SK-N-SH treated with all-trans-retinoic acid at 6 μM for 48 hours (cell line): Measurements from ENCODE around the gene ARHGAP11A.

Experiments used
- ATAC-seq: fragments of 200-7000 bp; cut with Tn5 transposase; 3 replicates; pipeline ENCODE4 v1.9.1; 2020; ENCODE audit warnings: mild to moderate bottlenecking, moderate library complexity
- ARNTL ChIP-seq: fragments of 450-650 bp; formaldehyde crosslinking; IDR thresholded peaks from 2 replicates; pipeline ENCODE4 v1.5.0; 2020; ENCODE audit warnings: low read depth, mild to moderate bottlenecking, moderate library complexity, borderline replicate concordance
- CREB5 ChIP-seq: fragments of 250-450 bp; sonication (Bioruptor Pico); IDR thresholded peaks from 2 replicates; pipeline ENCODE4 v1.5.1; 2020; ENCODE audit warnings: low read depth, mild to moderate bottlenecking, moderate library complexity
- ESRRG ChIP-seq: fragments of 250-450 bp; sonication (Bioruptor Pico); IDR thresholded peaks from 2 replicates; pipeline ENCODE4 v1.6.1; 2021; ENCODE audit warnings: mild to moderate bottlenecking
- GLIS3 ChIP-seq: fragments of 250-450 bp; sonication (Bioruptor Pico); IDR thresholded peaks from 2 replicates; pipeline ENCODE4 v1.5.0; 2020; ENCODE audit warnings: mild to moderate bottlenecking, moderate library complexity
- ISL1 ChIP-seq: fragments of 250-450 bp; sonication (Bioruptor Pico); IDR thresholded peaks from 2 replicates; pipeline ENCODE4 v2.1.2; 2022; ENCODE audit warnings: mild to moderate bottlenecking, moderate library complexity
- OSR1 ChIP-seq: fragments of 250-450 bp; sonication (Bioruptor Pico); IDR thresholded peaks from 2 replicates; pipeline ENCODE4 v1.8.0; 2022; ENCODE audit warnings: moderate library complexity, mild to moderate bottlenecking, inconsistent platforms
- PATZ1 ChIP-seq: fragments of 250-450 bp; sonication (Bioruptor Pico); IDR thresholded peaks from 2 replicates; pipeline ENCODE4 v1.8.0; 2020; ENCODE audit warnings: mild to moderate bottlenecking, moderate library complexity, borderline replicate concordance
- POU6F1 ChIP-seq: fragments of 250-450 bp; sonication (Bioruptor Pico); IDR thresholded peaks from 2 replicates; pipeline ENCODE4 v1.8.0; 2021; ENCODE audit warnings: low read depth, mild to moderate bottlenecking, moderate library complexity, borderline replicate concordance
- PPARA ChIP-seq: fragments of 250-450 bp; sonication (Bioruptor Pico); IDR thresholded peaks from 2 replicates; pipeline ENCODE4 v1.5.0; 2020; ENCODE audit warnings: mild to moderate bottlenecking, borderline replicate concordance
- RARB ChIP-seq: fragments of 250-450 bp; sonication (Bioruptor Pico); IDR thresholded peaks from 2 replicates; pipeline ENCODE4 v1.8.0; 2021; ENCODE audit warnings: mild to moderate bottlenecking, moderate library complexity
- SNAI2 ChIP-seq: fragments of 250-450 bp; sonication (Bioruptor Pico); IDR thresholded peaks from 2 replicates; pipeline ENCODE4 v1.5.0; 2020; ENCODE audit warnings: mild to moderate bottlenecking, moderate library complexity
- TCF4 ChIP-seq: fragments of 250-450 bp; sonication (Bioruptor Pico); IDR thresholded peaks from 2 replicates; pipeline ENCODE4 v1.8.0; 2021; ENCODE audit warnings: mild to moderate bottlenecking, moderate library complexity, borderline replicate concordance
- TOX ChIP-seq: fragments of 250-450 bp; sonication (Bioruptor Pico); IDR thresholded peaks from 2 replicates; pipeline ENCODE4 v1.8.0; 2021; ENCODE audit warnings: mild to moderate bottlenecking, moderate library complexity, borderline replicate concordance
- TSHZ2 ChIP-seq: fragments of 250-450 bp; sonication (Bioruptor Pico); IDR thresholded peaks from 2 replicates; pipeline ENCODE4 v1.5.0; 2020; ENCODE audit warnings: mild to moderate bottlenecking, moderate library complexity
- ZFP30 ChIP-seq: fragments of 450-650 bp; formaldehyde crosslinking; IDR thresholded peaks from 2 replicates; pipeline ENCODE4 v1.5.0; 2022; ENCODE audit warnings: mild to moderate bottlenecking, moderate library complexity
- ZNF565 ChIP-seq: fragments of 450-650 bp; formaldehyde crosslinking; conservative IDR thresholded peaks from 2 replicates; pipeline ENCODE4 v1.5.0; 2020; ENCODE audit warnings: low read depth, mild to moderate bottlenecking, moderate library complexity
- ZNF70 ChIP-seq: fragments of 450-650 bp; formaldehyde crosslinking; IDR thresholded peaks from 2 replicates; pipeline ENCODE4 v1.5.0; 2020; ENCODE audit warnings: mild to moderate bottlenecking, moderate library complexity
- ZNF8 ChIP-seq: fragments of 450-650 bp; formaldehyde crosslinking; IDR thresholded peaks from 2 replicates; pipeline ENCODE4 v1.5.0; 2020; ENCODE audit warnings: mild to moderate bottlenecking, moderate library complexity

The ARHGAP11A gene

GRCh38 chr15:32676169-32676568, 60.9 kb downstream of the ARHGAP11A start:
- no peak for ATAC-seq
- TF ChIP-seq CREB5 (CRISPR knock-in tag) = no peak
- no peak for TF ChIP-seq ZNF70 (CRISPR knock-in tag)
- TF ChIP-seq POU6F1 = no peak
- TF ChIP-seq ARNTL (CRISPR knock-in tag) = no peak

GRCh38 chr15:32677238-32677750, 62.0 kb downstream of the ARHGAP11A start:
- no peak for ATAC-seq
- TF ChIP-seq RARB (CRISPR knock-in tag) (no peak), SNAI2 (no peak), ESRRG (CRISPR knock-in tag) (no peak), TCF4 (CRISPR knock-in tag) (no peak), GLIS3 (CRISPR knock-in tag) (no peak), TOX (CRISPR knock-in tag) (no peak), ARNTL (CRISPR knock-in tag) (no peak), PATZ1 (CRISPR knock-in tag) (no peak), TSHZ2 (CRISPR knock-in tag) (no peak), POU6F1 (no peak), ZNF70 (CRISPR knock-in tag) (no peak), ZNF565 (no peak), PPARA (CRISPR knock-in tag) (no peak), ZFP30 (no peak)

- no peak for TF ChIP-seq OSR1 (CRISPR knock-in tag)
- TF ChIP-seq ESRRG (CRISPR knock-in tag) = no peak
- no peak for TF ChIP-seq POU6F1
- TF ChIP-seq ZNF70 (CRISPR knock-in tag) = no peak
- no peak for TF ChIP-seq CREB5 (CRISPR knock-in tag)
- no peak for TF ChIP-seq TOX (CRISPR knock-in tag)
- no peak for TF ChIP-seq TCF4 (CRISPR knock-in tag)
- TF ChIP-seq ZNF8 (CRISPR knock-in tag) = no peak
- TF ChIP-seq RARB (CRISPR knock-in tag) = no peak
- no peak for TF ChIP-seq ARNTL (CRISPR knock-in tag)
- no peak for TF ChIP-seq TSHZ2 (CRISPR knock-in tag)
- no peak for TF ChIP-seq ZFP30
- no peak for TF ChIP-seq ISL1
- no peak for ATAC-seq
Observed at GRCh38 chr15:32679298-32679690, 64.0 kb downstream of the ARHGAP11A start.
